Testis (tissue), 2 donors: ENCODE results near the gene TLE5.

Experiments used
- POLR2A ChIP-seq: fragments of 450-650 bp; IDR thresholded peaks from one replicate; pipeline ENCODE4 v1.6.1; 2017; ENCODE audit warnings: antibody characterized with exemption, mild to moderate bottlenecking, moderate library complexity
- TF ChIP-seq, protein P1 (sequence below), 3 experiments: fragments of 450-650 bp in 2 of 3; fragments of 200-600 bp in 1 of 3; sonication (generic) in 1 of 3; IDR thresholded peaks; one replicate each; pipeline ENCODE4 v1.5.1; 2016 to 2019; ENCODE audit warnings: antibody characterized with exemption in 3 of 3, mild to moderate bottlenecking in 2 of 3, moderate library complexity in 1 of 3

DNA sequence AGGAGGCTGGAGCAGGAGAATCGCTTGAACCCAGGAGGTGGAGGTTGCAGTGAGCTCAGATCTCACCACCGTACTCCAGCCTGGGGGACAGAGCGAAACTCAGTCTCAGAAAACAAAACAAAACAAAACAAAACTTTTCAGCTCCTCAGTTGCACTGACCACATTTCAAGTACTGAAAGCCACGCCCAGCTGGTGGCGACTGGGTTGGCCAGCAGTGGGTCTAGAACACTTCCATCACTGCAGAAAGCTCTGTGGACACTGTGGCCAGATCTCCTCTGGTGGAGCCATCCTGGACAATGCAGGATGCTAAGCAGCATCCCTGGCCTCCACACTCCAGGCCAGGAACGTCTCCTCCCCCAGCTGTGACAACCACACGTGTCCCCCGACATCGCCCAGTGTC lies 54.3 kb downstream of the TLE5 start:
- TF ChIP-seq, protein P1, sequence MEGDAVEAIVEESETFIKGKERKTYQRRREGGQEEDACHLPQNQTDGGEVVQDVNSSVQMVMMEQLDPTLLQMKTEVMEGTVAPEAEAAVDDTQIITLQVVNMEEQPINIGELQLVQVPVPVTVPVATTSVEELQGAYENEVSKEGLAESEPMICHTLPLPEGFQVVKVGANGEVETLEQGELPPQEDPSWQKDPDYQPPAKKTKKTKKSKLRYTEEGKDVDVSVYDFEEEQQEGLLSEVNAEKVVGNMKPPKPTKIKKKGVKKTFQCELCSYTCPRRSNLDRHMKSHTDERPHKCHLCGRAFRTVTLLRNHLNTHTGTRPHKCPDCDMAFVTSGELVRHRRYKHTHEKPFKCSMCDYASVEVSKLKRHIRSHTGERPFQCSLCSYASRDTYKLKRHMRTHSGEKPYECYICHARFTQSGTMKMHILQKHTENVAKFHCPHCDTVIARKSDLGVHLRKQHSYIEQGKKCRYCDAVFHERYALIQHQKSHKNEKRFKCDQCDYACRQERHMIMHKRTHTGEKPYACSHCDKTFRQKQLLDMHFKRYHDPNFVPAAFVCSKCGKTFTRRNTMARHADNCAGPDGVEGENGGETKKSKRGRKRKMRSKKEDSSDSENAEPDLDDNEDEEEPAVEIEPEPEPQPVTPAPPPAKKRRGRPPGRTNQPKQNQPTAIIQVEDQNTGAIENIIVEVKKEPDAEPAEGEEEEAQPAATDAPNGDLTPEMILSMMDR (IDR thresholded peaks at IDR 0.05), result no peak
- TF ChIP-seq POLR2A, result no peak
